Stimulated activated CD8-positive, alpha-beta memory T cell treated with anti-CD3 and anti-CD28 coated beads, Interleukin-15, amount 100 ng/mL, for 24 hours (primary cell): ENCODE measurements around the gene CHST3.
"Not testable (repeated sequence)": the region's sequence is repeated elsewhere in the genome, so short reads cannot be mapped to it uniquely, and the experiment has no call there.

Source experiments
- DNase-seq: peaks from one replicate; pipeline ENCODE4 v3.0.0-alpha.2; 2020; ENCODE audit warnings: low read depth

CHST3 gene

GRCh38 chr10:71964098-71964742, at the start of gene CHST3:
CHST3 (plus strand) TSS chr10:71964395; CDS start chr10:72005843, 41,448 bp downstream.
- DNase-seq = no peak

- DNase-seq = no peak
Measured at GRCh38 chr10:71916827-71917226, 47.4 kb upstream of the CHST3 start.

DNA sequence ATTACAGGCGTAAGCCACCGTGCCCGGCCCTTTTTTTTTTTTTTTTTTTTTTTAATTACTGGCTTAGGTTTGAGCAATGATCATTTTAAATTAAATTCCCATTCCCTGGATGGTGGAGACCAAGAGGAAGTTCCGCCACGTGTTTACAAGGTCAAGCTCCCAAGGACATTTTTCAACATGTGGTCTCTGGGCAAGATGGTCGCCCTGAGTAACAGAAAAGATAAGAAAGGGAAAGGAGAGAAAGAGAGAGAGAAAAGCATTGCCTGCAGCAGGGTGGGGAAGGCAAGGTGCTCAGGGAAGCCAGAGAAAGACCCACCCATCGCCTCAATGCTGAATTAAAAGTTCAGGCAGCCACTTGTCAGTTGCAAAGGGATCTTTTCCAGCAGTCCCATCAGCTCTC, 45.2 kb upstream of the CHST3 start:
- DNase-seq = no peak

- DNase-seq = not testable (repeated sequence)
Measured at GRCh38 chr10:71919956-71920539, 44.1 kb upstream of the CHST3 start.

- no peak for DNase-seq
Measured at GRCh38 chr10:71920540-71921323, 43.5 kb upstream of the CHST3 start.

GRCh38 chr10:71921324-71922027, 42.7 kb upstream of the CHST3 start:
- no peak for DNase-seq

- no peak for DNase-seq
Measured at GRCh38 chr10:71923138-71923692, 41.0 kb upstream of the CHST3 start.

DNA sequence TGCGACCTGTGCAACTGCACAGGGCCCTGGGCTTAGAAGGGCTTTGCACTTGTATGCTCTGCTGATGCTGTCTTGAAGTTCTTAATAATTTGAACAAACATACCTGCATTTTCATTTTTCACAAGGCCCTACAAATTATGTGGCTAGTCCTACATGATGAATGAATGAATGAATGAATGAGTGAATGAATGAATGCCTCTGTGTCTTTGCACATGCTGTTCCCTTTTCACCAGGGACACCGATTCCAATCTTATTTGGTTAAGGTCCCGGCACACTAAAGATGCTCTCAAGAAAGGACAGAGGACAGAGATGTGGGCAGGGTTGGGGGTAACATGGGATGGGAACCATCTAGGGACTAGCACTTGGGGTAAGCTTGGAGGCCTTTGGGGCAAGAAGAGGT, 39.4 kb upstream of the CHST3 start:
- no peak for DNase-seq

GRCh38 chr10:71927159-71927558, 37.0 kb upstream of the CHST3 start:
- DNase-seq = no peak

DNA sequence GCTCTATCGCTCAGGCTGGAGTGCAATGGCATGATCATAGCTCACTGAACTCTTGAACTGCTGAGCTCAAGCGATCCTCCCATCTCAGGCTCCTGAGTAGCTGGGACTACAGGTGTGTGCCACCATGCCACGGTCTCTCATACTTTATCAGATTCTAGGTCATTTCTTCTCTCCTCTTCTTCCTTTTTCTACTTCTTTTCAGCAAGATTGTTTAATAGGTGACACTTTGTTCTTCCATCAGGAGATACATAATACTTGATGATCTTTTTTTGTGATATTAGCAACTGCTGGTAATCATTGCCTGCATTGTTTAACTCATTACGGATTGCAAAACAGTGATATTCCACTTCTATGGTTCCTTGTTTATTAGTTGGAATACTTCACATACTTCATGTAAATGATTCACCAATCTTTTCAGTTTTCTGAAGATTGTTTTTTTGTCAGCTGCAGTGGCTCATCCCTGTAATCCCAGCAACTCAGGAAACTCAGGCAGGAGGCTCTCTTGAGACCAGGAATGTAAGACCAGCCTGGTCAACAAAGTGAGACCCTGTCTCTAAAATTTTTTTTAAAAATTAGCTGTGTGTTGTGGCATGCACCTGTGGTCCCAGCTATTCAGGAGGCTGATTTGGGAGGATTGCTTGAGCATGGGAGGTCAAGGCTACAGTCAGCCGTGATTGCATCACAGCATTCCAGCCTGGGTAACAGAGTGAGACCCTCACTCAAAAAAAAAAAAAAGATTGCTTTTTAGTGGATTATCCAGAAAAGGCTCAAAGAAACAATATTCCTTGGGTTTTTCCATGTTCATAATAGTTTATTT, 36.2 kb upstream of the CHST3 start:
- no peak for DNase-seq

- no peak for DNase-seq
Measured at GRCh38 chr10:71931295-71931694, 32.9 kb upstream of the CHST3 start.

DNA sequence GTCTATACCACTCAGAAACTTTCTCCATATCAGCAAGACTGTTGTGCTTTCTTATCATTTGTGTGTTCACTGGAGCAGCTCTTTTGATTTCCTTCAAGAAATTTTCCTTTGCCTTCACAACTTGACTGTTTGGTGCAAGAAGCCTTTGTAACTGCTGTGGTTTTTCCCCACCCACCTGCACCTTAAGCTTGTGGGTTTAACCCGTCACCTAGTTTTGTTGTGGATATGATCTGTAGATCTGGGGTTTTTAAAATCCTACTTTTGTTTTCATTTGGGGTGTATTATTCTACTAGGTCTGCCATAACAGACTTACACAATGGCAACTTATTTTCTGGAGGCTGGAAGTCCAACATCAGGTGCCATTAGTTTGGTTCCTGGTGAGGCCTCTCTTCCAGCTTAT, 30.5 kb upstream of the CHST3 start:
- no peak for DNase-seq

DNA sequence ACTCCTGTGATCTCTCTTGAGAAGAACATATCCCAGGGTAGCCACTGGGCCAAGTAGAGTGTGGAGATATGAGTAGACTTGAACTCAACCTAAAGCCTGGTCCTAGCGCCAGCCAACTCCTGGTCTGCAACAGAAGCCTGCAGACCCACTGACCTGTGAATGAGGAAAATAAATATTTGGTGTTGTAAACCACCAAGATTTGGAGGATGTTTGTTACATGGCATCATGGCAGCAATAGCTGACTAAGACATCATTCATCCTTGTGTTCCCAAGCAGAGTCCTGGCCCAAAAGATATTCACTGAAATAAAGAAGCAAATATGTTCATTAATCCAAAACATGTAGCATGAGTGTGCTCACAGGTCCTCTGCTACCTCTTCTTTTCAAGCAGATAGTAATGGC, 26.0 kb upstream of the CHST3 start:
- no peak for DNase-seq

GRCh38 chr10:71939304-71939703, 24.9 kb upstream of the CHST3 start:
- DNase-seq = no peak

DNA sequence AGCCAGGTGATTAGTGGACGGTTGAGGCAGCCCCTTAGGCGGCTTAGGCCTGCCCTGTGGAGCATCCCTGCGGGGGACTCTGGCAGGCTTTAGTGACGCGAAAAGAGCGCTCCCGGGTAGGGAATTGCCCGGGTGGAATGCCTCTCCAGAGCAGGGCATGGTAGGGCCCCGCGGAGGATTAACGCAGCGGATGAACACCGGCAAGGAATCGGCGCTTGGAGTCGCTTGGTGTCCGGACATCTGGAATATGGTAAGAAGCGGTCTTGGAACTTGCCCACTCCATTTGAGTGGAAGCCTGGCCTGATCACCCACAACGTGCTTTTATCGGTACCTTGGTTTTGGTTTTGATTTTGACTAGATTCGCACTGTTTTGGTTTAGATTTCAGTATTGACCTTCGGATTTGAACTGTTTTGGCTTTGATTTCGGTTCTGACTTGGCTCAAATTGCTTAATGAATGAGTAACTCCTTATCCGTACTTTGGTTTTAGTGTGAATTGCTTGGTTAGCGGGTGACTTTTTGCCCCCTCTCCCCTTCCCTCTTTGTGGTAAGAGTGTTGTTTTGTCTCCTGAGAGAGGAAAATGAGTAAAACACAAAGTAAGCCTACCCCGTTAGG, 24.2 kb upstream of the CHST3 start:
- no peak for DNase-seq

- DNase-seq = no peak
Measured at GRCh38 chr10:71940752-71941151, 23.4 kb upstream of the CHST3 start.

DNA sequence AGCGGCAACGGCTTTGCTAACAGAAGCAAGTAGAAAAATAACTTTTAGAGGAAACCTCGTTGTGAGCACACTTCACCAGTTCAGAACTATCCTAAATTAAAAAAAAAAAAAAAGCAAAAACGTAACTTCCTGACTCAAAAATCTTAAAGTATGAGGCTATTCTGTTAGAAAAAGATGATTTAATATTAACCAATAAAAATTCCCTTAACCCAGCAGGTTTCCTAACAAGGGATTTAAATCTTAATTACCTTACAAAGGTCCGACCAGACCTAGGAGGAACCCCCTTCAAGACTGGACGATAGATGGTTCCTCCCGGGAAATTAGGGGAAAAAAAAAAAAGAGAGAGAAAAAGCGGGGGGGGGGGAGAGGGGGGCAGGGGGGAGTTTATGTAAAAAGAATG, 22.9 kb upstream of the CHST3 start:
- DNase-seq = no peak

DNA sequence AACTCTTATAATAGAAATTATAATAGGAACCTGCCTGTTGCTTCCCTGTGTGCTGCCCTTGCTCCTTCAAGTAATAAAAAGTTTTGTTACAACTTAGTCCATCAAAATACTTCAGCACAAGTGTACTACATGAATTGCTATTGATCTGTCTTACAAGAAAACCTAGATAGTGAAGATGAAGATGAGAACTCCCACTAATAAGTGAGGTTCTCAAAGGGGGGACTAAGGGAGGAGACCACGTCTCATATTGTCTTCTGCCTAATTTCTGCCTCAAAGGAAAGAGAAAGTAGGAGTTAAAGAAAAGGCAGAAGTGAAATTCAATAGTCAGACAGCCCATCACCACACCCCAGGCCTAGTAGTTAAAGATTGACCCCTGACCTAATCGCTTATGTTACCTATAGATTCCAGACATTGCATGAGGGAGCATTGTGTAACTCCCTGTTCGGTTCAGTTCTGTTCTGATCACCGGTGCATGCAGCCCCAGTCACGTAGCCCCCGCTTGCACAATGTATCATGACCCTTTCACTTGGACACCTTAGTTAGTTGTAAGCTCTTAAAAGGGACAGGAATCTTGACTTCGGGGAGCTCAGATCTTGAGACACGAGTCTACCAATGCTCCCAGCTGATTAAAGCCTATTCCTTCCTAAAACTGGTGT, 18.2 kb upstream of the CHST3 start:
- no peak for DNase-seq

DNA sequence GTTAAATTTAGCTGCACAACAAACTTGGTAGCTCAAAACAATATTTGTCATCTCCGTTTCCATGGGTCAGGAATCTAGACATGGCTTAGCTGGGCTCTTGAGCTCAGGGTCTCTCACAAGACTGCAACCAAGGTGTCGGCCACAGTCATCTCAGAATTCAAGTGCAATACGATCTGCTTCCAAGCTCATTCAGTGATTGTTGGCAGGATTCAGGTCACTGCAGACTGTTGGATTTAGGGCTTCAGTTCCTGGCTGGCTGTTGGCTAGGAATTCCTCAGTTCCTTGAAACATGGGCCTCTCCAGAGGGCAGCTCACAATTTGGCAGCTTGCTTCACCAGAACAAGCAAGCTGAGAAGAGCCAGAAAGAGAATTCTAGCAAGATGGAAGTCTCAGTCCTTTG, 17.5 kb upstream of the CHST3 start:
- no peak for DNase-seq

- DNase-seq = no peak
Measured at GRCh38 chr10:71948496-71949067, 15.6 kb upstream of the CHST3 start.
